Measurements from ENCODE around the gene ADAMTS2.

DNA sequence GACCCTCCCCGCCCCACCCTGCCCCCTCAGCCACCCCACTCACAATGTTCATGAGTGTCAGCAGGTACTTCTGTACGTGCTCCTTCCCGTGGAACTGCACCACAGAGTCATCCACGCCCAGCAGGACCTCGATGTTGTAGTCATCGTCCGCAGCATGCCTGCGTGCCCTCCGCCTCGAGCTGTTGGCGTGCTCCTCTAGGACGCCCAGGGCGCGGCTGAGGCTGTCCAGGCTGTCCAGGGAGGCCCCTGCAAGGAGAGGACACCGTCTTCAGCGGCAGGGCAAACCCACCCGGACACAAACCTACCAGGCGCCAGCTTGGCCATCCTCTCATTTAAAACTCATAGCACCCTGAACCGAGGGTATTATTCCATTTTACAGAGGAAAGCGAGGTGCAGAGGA, 137.8 kb downstream of the ADAMTS2 start:
- TF ChIP-seq POLR2A (IDR thresholded peaks at IDR 0.05; ENCODE audit: low read depth, low read length) = no peak
- TF ChIP-seq TAF1 (IDR thresholded peaks at IDR 0.05; ENCODE audit: low read depth, low read length) = no peak
- no peak for TF ChIP-seq POLR2AphosphoS5 (IDR thresholded peaks at IDR 0.05; ENCODE audit: low read depth, low read length)

Measured in GM12891 (cell line).